GM18511 (cell line): Measurements from ENCODE around the gene CCL13.

Source experiments
- ATAC-seq: cut with Tn5 transposase; IDR thresholded peaks from one replicate; pipeline ENCODE4 v1.9.1; 2021; ENCODE audit warnings: mild to moderate bottlenecking, moderate library complexity; ENCODE audit not compliant: unreplicated experiment

The CCL13 gene

DNA sequence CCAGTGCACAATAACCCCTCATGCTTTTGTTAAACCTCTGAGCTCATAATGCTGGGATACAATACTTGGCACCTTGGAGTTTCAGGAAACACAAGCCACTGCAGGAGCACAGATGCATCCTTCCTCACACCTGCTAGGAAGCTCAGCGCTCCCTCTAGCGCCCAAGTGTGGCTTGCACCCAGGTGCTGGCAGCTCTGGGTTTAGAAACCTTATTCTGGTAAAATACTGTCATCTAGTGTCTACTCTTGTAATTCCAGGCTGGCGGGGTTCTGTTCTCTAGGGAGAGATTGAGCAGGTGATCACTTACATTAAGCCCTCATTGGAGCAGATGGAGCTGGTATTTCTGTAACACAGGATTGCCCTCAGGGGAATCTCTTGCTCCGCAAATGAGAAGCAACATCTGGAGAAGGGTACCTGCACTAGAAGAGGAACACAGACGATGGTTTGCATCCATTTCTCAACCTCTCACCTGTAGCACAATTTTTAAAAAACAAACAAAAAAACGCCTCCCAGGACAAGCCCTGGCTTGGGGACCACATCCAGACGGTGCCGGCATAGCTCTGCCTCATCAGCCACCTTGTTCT lies 5.3 kb downstream of the CCL13 start:
- ATAC-seq, result peak; percentile 57

DNA sequence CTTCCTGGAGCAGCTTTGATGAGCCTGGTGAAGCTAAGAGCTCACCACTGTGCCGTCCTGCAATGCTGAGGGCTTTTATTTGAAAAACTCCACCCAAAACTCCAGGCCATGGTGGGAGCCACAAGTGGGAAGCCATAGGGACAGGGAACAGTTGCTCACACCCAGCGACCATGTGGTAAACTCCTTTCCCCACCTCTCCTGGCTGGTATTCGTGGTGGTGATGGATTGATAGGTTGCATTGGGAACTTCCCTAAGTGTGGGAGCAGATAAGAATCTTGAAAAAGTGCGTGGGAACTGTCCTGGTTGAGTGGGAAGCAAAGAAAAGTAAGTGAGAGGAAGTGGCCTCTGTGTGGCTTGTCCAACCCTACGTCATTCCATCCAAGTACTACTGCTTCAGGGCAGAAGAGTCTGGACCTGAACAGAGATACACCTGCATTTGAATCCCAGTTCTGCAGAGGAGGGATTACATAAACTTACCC lies 6.9 kb downstream of the CCL13 start, which contains the start of gene CCL1:
CCL1 (minus strand) TSS at position 51 of the 479 bp plus-strand sequence. CDS start 72 bp downstream, outside the sequence.
- no peak for ATAC-seq

DNA sequence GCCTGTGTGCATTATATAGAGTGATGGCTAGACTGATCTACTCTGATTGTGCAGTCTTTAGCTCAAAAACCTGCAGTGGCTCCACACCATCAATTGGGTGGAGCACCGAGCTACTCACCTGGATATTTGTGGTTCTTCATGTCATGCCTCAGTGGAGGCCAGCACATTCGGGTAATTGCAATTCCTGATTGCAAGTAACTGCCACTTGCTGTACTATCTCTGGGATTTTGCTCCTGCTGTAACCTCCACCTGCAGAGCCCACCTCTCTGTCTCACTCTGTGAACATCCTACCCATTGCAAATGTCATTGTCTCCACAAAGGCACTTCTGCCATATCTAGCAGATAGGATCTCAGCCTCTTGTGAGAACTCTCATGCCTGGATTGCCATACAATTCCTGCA lies 8.5 kb downstream of the CCL13 start:
- no peak for ATAC-seq

DNA sequence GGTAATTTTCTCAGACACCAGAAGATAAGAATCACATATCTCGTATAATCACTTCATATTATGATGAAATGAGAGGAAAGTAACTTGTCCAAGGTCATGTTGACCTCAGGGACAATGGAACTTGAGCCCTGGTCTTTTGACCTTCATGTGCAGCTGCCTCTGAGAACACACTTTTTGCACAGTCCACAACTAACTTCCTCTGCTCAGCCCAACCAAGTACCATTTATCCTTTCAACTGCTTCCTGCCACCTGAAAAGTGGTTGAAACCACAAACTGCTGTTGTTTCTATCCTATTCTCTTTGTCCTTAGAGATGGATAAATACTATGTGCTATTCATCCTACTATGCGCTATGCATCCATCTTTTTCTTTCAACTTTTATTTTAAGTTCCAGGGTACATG lies 9.1 kb downstream of the CCL13 start:
- no peak for ATAC-seq

DNA sequence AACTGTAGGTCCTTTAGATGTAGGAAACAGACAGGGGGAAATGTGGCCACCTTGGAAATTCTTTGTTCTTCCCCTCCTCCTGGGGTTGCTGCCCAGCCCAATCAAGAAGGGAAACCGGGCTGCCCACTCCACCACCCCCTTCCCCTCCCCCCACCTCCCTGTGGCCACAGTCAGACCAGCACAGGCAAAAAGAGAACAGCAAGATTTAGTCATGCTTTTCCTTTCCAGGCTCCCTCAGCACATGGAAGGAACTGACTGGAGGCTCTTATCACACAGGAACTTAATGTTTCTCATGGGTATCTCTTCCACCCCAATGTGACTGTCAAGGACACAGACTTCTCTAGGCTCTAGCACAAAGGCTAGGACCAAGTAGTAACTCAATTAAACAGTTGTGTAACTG lies 9.7 kb downstream of the CCL13 start:
- ATAC-seq, result no peak

DNA sequence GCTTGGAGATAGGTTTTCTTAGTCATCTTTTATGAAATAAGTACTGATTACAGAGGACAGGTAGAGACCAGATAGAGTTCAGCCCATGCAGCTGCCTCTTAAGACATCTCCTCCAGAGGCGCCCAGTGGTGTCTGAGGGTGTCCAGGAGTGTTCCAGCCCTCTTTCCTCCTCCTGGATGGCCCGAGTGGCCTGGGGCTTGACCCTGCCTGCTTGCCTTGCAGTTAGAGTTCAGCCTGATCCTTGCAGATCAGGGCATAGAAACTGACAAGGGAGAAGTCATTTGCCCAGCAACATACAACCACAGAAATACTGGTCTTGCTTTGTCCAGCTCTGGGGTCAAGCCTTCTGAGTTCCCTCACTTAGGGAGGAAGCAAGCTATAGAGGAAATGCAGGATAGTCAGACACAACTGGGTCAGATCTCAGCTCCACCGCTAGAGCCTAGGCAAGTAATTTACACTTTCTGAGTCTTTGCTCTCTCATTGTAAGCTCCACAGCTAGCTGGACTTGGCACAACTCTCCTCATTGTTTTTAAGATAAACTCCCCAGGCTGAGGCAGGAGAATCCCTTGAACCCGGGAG lies 10.3 kb downstream of the CCL13 start:
- no peak for ATAC-seq

DNA sequence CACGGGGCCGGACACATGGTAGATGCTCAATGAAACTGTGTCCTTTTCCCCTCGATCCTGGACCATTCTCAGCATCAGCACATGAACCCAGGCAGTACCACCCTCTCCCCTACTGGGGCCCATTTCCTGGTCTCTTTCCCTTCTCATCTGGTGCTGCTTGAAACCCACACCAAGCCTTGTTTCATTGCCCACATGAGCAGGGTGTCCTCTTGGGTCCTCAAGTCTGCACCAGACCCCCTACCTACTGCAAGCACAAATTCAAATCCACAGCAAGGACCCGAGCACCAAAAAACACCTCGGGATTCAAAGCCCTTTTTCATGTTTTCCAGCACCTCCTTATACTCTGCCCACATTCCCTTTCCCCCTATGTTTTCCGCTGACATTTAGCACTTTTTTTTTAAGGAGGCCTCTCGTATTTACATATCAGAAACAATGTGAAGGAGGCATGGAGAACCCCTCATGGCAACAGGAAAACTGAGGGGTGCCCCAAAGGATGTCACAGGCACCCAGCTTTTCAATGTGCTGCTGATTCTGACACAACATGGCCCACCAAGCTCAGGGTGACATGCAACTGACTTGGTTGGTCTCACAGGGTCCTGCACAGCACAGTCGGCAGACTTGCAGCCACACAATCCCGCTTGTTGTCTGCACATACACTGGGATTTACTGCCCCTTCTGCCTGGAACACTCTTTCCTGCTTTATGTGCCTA lies 11.4 kb downstream of the CCL13 start:
- ATAC-seq, result no peak

DNA sequence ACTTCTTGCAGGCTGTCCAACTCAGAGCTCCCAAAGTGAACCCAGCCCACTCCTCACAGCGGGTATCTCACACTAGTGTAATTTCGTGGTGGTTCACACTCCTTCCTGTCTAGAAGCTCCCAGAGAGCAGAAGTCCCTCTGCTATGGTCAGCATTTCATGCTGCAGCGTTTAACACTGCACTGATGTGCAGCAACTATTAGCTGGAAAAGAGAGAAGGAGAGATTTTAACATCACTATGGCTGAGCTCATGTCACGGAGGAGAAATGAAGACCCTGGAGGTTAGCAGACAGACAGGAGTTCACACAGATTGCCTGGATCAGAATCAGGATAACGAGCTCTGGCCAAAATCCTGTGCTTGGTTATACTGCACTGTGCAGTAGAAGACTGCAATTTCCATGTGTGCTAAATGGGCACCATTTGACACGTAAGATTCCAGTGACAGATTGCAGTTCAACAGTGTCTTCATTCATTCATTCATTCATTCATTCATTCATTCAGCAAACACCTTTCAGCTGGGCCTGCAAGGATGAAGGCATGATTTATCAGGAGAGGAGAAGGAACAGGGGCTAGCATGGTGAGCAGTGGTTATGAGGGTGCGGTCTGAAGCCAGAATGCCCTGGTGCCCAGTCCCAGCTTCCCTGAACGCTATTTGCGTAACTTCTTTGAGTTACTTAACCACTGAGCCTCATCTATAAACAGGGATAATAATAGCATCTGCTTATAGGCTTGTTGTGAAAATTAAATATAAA lies 12.1 kb downstream of the CCL13 start:
- ATAC-seq, result no peak

DNA sequence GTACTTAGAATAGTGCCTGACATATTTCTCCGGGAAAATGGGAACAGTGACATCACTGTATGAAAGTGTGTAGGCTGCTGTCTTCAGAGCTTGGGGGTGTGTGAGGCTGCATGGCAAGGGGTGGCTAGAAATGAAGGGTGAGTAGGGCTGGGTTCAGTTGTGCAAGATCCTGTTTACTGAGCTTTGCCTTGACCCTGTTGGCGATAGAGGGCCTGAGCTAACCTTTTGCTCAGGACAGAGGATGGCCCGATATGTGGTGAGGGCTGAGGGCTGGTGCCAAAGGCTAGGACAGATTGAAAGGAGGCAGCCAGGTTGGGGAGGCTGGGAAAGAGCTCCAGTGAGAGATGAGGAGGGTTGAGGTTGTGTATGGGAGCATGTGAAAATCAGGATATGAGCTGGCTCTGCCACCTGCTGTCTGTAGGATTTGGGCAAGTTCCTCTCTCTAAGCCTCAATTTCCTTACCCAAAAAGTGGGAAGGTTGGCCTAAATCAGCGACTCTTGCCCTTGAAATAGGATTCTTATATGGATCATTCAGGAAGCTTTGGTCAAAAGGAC lies 12.7 kb downstream of the CCL13 start:
- ATAC-seq, result no peak

DNA sequence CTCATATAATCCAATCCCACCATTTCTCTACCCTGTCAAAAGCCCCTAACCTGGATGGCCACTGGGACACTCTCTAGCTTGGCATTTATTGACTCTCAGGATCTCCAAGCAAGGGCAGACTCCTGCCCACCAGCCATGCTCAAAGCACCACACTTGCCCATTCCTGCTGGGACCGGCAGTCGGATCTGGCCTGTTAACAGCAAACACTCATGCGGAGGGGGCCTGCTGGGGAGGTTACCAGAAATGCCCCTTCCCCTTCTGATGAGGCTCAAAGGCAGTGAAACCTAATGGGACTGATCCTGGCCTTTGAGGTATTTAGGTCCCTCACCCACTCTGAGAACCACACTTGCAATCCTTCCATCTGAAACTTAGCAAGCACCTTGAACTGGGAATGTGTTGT lies 13.3 kb downstream of the CCL13 start:
- no peak for ATAC-seq

DNA sequence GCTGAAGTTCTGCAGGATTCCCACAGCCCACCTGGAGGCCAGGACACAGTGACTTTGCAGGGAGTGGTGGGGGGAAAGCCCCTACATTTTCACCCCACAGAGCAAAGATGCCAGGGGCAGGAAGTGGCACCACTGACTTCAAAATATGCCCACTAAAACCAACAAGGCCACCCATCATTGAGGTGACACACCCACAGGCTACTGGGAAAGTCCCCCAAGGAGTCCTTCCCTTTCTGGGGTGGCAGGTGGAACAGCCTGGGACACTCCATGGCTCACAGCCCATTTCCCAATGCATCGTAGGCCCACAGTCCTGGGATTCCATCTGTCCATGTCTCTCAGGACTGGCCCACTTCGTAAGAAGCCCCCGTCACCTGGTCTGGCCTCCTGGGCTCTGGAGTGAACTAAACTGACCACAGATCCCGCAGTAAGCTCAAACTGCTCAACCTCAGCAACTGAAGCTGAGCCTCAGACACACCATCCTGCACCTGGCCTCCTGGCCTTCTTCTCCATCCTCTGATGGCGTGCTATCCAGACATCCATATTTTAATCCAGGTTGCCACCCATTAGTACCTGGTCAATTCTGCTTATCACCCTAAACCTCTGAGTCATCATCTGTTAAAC lies 14.2 kb downstream of the CCL13 start:
- no peak for ATAC-seq

DNA sequence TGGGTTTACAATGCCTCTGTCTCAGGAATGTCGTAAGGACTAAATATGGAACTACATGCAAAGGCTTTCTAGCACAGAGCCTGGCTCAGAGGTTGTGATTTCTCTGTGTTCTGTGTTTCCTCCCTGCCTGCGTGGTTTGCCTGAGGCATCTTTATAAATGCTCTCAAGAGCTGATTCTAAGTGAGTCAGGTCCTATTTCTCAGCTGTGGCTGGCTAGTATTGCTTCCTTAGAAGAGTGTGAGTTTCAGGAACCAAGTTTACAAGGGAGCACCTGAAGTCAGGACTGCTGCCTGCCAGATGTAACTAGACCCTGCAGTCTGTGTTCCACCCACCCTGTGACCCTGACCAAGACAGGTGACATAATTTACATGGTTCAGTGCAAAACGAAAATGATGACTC lies 14.7 kb downstream of the CCL13 start:
- ATAC-seq, result no peak

DNA sequence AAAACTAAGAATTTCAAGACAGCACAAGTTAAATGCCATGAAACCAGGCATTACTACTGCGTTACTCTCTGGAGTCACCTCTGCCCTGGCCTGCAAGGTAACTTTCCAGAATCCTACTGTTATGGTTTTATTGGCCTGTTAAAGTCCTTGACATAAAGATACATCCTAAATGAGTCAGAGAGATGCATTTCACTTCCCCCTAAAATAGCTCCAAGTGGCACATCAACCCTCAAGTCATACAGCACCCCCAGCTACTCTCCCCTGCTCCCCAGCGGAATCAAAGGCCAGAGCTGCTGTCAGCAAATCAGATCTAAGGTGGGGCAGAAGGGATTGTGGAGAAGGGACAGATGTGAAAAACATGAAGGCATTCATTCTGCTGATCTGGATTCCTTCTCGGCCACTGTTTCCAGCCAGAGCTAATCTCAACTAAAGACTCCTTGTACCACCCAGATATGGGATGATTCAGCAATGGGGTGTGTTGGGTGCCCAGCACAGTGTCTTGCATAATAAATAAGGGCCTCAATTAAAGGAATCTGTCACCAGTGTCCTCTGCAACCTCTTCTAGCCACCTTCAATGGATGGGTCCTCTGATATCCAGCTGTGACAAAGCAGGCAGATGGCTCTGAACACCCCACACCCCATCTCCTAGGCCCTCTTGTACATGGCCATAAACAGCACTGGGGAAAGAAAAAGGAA lies 15.3 kb downstream of the CCL13 start:
- no peak for ATAC-seq

DNA sequence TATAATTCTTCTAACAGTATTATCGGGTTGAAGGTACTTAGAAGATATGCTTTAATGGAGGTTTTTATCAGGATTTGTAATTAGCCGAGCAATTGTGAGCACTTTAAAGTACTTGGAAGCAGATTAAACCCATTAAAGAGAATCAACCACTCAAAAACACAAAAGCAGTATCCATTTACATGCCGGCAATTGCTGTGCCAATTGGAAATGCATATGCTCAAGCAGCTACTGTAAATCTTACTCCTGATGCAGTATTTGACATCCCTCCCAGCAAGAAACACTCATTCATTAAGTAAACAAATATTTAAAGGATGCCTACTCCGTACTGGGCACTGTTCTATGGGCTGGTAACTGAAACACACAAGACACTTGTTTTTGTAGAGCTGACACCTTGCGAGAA lies 18.2 kb downstream of the CCL13 start:
- no peak for ATAC-seq

DNA sequence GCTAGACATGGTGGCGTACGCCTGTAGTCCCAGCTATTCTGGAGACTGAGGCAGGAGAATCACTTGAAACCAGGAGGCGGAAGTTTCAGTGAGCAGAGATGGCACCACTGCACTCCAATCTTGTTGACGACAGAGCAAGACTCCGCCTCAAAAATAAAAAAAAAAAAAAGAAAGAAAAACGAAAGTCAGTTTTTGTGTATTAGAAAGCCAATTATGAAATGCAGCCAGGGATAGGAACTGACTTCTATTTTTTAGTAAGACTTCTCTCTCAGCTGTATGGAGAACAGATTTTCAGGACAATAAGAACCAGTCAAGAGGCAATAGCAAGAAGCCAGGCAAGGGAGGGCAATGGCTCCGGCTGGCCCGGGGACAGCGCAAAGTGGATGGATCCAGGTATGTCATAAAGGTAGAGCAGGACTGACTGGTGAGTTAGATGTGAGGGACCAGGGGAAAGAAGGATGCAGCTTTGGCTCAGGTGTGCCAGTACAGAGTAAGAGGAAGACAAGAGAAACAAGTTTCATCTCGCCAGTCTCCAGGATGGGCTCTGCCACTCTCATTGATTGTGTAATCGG lies 19.2 kb downstream of the CCL13 start:
- ATAC-seq, result no peak

DNA sequence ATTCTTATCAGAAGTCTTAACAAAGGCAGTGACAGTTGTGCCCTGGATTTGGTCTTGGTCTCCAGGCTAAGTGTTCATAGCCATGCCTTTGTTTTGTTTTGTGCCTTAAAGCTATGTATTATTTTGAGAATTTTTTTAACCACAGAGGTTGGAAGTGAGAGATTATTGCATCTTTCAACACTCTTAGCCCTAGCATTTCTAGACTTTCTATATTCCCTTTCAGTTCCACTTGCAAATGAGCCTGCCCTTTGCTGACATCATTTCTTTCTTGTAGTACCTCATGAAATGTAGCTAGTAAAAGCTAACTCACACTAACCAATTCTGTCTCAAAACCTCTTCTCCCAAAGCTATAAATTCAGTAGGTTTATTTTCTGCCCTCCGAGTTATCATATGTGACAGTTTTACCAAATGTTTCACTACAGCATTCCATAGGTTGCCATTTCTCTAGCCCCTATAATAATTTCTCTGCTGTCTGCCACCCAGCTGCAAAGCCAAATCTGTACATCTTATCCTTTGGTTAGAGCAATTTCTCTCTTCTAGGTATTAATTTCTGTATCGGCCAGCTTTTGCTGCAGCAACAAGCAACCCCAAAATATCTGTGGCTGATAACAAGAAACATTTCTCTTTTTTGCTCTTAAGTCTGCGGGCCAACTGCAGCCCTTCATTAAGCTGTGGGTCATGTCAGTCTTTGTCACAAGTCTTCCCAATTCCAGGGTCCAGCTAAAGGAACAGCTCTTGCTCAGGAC lies 21.0 kb downstream of the CCL13 start:
- ATAC-seq, result peak; percentile 60

DNA sequence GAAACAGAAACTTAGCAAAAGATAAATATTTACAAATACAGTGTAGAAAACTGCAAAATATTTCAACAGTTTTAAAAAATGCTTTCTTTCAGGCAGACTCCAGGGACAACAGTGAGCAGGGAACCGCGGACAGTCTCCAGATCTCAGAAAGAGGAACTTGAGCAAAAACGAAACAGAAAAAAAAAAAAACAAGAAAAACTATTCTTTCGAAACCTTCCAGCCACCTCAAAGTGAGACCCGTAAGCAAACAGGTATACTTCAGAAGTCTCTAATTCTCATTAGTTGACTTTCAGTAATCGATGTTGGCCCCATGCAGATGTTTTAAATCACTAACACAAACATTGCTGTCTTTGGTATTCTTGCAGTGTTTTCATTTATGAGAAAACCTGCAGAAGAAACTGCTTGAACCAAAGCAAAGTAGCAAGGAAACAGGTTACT lies 22.4 kb downstream of the CCL13 start:
- ATAC-seq, result peak; percentile 80

DNA sequence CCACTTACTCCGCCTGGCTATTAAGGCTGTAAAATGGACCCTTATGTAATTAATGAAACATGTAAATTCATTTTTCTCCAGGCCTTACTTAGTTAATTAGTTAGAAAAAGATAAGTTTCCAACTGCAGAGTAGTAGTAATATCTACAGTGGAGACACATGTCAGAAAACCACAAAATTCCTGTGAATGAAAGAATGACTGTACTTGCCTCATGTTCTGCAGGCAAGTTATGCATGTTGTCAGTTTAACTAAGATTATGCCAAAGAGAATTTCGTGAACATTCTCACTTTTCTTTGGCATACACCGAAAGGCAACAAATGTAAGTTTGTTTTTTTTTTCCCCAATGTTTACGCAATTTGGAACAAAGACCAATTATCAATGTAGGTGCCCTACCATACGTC lies 23.6 kb downstream of the CCL13 start:
- no peak for ATAC-seq

DNA sequence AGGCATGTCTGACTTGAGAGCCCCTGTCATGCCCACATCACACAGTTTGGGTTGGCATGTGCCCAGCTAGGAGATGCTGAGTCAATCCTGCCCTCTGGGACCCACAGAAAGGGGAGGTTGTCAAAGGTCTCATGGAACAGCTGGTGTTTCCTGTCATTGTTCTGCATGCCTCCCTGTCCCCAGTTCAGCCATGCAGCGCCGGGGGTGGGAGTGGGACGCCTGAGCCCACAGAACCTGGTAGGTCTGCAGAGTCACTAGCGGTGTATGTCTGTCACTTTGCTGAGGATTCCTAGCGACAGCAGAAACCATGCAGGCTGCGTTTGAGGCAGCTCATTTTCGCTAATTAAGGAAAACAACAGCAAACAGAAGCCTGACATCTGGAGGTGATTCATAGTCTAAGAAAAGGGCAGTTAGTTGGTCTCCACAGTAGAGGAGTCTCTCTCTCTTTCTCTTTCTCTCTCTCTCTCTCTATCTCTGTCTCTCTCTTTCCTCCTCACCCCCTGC lies 26.4 kb downstream of the CCL13 start:
- no peak for ATAC-seq
